Tibial nerve (tissue), 4 donors: ENCODE results near the gene TLE1. TPM values are rescaled to one million over a fixed set of nuclear protein-coding genes. Genes with fewer than 3 reads are reported as not detected.

Source experiments
- DNase-seq, 2 donors: peaks; one replicate each; pipeline ENCODE4 v3.0.0-alpha.2; 2019; ENCODE audit warnings: low spot score in 2 of 2
- H3K27ac ChIP-seq, 4 donors: fragments of 200-600 bp; sonication (generic) in 3 of 4; one replicate each; pipeline ENCODE4 v1.5.1; 2017 to 2019; ENCODE audit warnings: mild to moderate bottlenecking in 1 of 4
- H3K27me3 ChIP-seq, 2 donors: fragments of 200-600 bp; sonication (generic) in 1 of 2; one replicate each; pipeline versions ENCODE4 v1.5.1 to v1.6.0; 2017 to 2019
- H3K36me3 ChIP-seq, 3 donors: fragments of 200-600 bp; sonication (generic); one replicate each; pipeline ENCODE4 v1.5.1; 2018 to 2019
- H3K4me1 ChIP-seq, 4 donors: fragments of 200-600 bp; sonication (generic) in 3 of 4; one replicate each; pipeline ENCODE4 v1.5.1; 2017 to 2019
- H3K4me3 ChIP-seq, 4 donors: fragments of 200-600 bp; sonication (generic) in 3 of 4; one replicate each; pipeline ENCODE4 v1.5.1; 2017 to 2019; ENCODE audit warnings: mild to moderate bottlenecking in 1 of 4, moderate library complexity in 1 of 4
- H3K9me3 ChIP-seq, 4 donors: fragments of 200-600 bp; sonication (generic) in 3 of 4; one replicate each; pipeline ENCODE4 v1.5.1; 2017 to 2019
- CTCF ChIP-seq, 5 experiments: fragments of 200-600 bp in 3 of 5; fragments of 450-650 bp in 2 of 5; sonication (generic) in 3 of 5; IDR thresholded peaks; one replicate each; pipeline ENCODE4 v1.5.1; 2016 to 2019; ENCODE audit warnings: antibody characterized with exemption in 5 of 5, mild to moderate bottlenecking in 3 of 5, moderate library complexity in 2 of 5
- EP300 ChIP-seq, 2 donors: sonication (generic); formaldehyde crosslinking; IDR thresholded peaks; one replicate each; pipeline ENCODE4 v1.6.1; 2017; ENCODE audit warnings: antibody characterized with exemption in 2 of 2, mild to moderate bottlenecking in 1 of 2
- POLR2A ChIP-seq, 2 donors: fragments of 450-650 bp; IDR thresholded peaks; one replicate each; pipeline ENCODE4 v1.6.1; 2017; ENCODE audit warnings: antibody characterized with exemption in 2 of 2, mild to moderate bottlenecking in 2 of 2, moderate library complexity in 2 of 2
- WGBS, 2 donors: methylation state at CpG; one replicate each; pipeline ENCODE4 v1.1.5; 2018; 5-methylcytosine and 5-hydroxymethylcytosine counted together
- total RNA-seq, 4 donors: library from RNA; depleted of rRNA; stranded (reverse); fragments of >200 nt; gene quantifications; one replicate each; pipeline ENCODE4 v1.1.0, GENCODE V29; 2016

TLE1 gene
- total RNA-seq, 4 donors from 2014 or later, result 81.8 to 107 (median 94.7) TPM

GRCh38 chr9:81621785-81622259, 67.5 kb downstream of the TLE1 start:
- peak overlapping the region in 3 of 4 donors; percentile 1 to 84 (median 40) for H3K27ac ChIP-seq
- H3K4me1 ChIP-seq, result peaks cover 0 to 44% (median 18%) of the 10 kb centered on the region in 4 donors
- no peaks in the 10 kb centered on the region for H3K9me3 ChIP-seq
- H3K4me3 ChIP-seq, result no peak overlapping the region
- H3K36me3 ChIP-seq, result peaks cover 0 to 16% (median 0%) of the 10 kb centered on the region in 3 donors
- WGBS, 2 donors, result 60 to 65% methylated on average over 9 to 11 of the region's 11 CpGs
- DNase-seq, result no peak
- H3K27me3 ChIP-seq, result no peaks in the 10 kb centered on the region
- TF ChIP-seq EP300 (IDR thresholded peaks at IDR 0.05) (no peak), POLR2A (IDR thresholded peaks at IDR 0.05) (no peak), CTCF (IDR thresholded peaks at IDR 0.05) (no peak)

- Histone ChIP-seq H3K36me3 (peaks cover 0 to 20% (median 0%) of the 10 kb centered on the region in 3 donors), H3K9me3 (no peaks in the 10 kb centered on the region), H3K27ac (peak overlapping the region in 3 of 4 donors; percentile 1 to 84 (median 40)), H3K4me1 (peaks cover 0 to 41% (median 18%) of the 10 kb centered on the region in 4 donors), H3K4me3 (no peak overlapping the region), H3K27me3 (no peaks in the 10 kb centered on the region)
- TF ChIP-seq EP300 (IDR thresholded peaks at IDR 0.05), result no peak
- TF ChIP-seq POLR2A (IDR thresholded peaks at IDR 0.05), result no peak
- TF ChIP-seq CTCF (IDR thresholded peaks at IDR 0.05), result no peak
- 36 to 37% methylated on average over 2 of the region's 2 CpGs for WGBS, 2 donors
- DNase-seq, result no peak
These were observed 68.2 kb downstream of the TLE1 start for GRCh38 chr9:81621118-81621517.

- Histone ChIP-seq H3K36me3 (peaks cover 0 to 30% (median 3%) of the 10 kb centered on the region in 3 donors), H3K9me3 (no peaks in the 10 kb centered on the region), H3K4me3 (no peak overlapping the region), H3K27me3 (no peaks in the 10 kb centered on the region), H3K27ac (peak overlapping the region in 3 of 4 donors; percentile 40 to 84 (median 42)), H3K4me1 (peaks cover 0 to 41% (median 18%) of the 10 kb centered on the region in 4 donors)
- WGBS, 2 donors, result 30 to 36% methylated on average over 5 of the region's 5 CpGs
- DNase-seq, result no peak
- TF ChIP-seq POLR2A (IDR thresholded peaks at IDR 0.05), result no peak
- TF ChIP-seq CTCF (IDR thresholded peaks at IDR 0.05), result no peak
- no peak for TF ChIP-seq EP300 (IDR thresholded peaks at IDR 0.05)
These were observed 69.4 kb downstream of the TLE1 start for GRCh38 chr9:81620002-81620390.

- DNase-seq, result no peak
- Histone ChIP-seq H3K27ac (peak overlapping the region in 3 of 4 donors; percentile 11 to 84 (median 40)), H3K4me3 (no peak overlapping the region), H3K9me3 (no peaks in the 10 kb centered on the region), H3K36me3 (peaks cover 0 to 34% (median 3%) of the 10 kb centered on the region in 3 donors), H3K4me1 (peaks cover 0 to 41% (median 19%) of the 10 kb centered on the region in 4 donors), H3K27me3 (no peaks in the 10 kb centered on the region)
- no peak for TF ChIP-seq EP300 (IDR thresholded peaks at IDR 0.05)
- TF ChIP-seq POLR2A (IDR thresholded peaks at IDR 0.05), result no peak
- WGBS, 2 donors, result 66 to 72% methylated on average over 3 of the region's 3 CpGs
These were observed 69.9 kb downstream of the TLE1 start for GRCh38 chr9:81619353-81620001.

DNA sequence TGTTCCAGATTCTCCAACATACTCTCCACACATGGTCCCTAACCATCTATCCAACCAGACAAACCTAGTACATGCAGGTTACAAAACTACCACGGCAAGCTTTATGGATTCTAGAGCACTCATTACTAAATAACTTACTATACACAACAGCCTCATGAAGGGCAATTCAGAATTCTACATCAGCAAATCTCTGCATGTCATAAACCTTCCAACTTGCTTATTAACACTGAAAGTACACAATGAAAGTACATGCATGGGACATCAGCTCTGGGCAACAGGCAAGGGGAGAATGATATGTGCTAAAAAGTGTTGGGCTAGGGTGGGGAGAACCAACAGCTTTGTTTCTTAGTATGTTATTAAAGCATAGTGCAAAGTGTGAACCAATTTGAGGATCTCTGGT, 70.4 kb downstream of the TLE1 start:
- Histone ChIP-seq H3K4me1 (peaks cover 0 to 44% (median 21%) of the 10 kb centered on the region in 4 donors), H3K9me3 (no peaks in the 10 kb centered on the region), H3K4me3 (no peak overlapping the region), H3K27me3 (no peaks in the 10 kb centered on the region), H3K27ac (peak overlapping the region in 2 of 4 donors; percentile 40 to 84), H3K36me3 (peaks cover 0 to 39% (median 3%) of the 10 kb centered on the region in 3 donors)
- TF ChIP-seq CTCF (IDR thresholded peaks at IDR 0.05) (no peak), EP300 (IDR thresholded peaks at IDR 0.05) (no peak), POLR2A (IDR thresholded peaks at IDR 0.05) (no peak)
- 75 to 93% methylated on average over 1 of the region's 1 CpG for WGBS, 2 donors
- no peak for DNase-seq
